SKM-1 treated with dmso at 0.1 percent for 144 hours (cell line): ENCODE results near the gene KIF6.
"Not testable (repeated sequence)": the region's sequence is repeated elsewhere in the genome, so short reads cannot be mapped to it uniquely, and the experiment has no call there.

Experiments used
- DNase-seq: peaks from one replicate; lab custom pipeline; 2025; ENCODE audit not compliant: unreplicated experiment; lab: John Stamatoyannopoulos, UW

Gene KIF6

GRCh38 chr6:39555136-39555535, 170.1 kb downstream of the KIF6 start:
- no peak for DNase-seq

GRCh38 chr6:39553860-39554802, 171.1 kb downstream of the KIF6 start:
- no peak for DNase-seq

GRCh38 chr6:39553029-39553428, 172.2 kb downstream of the KIF6 start:
- no peak for DNase-seq

- no peak for DNase-seq
Observed at GRCh38 chr6:39550191-39550590, 175.0 kb downstream of the KIF6 start.

GRCh38 chr6:39546731-39547130, 178.5 kb downstream of the KIF6 start:
- DNase-seq = no peak

GRCh38 chr6:39543950-39544349, 181.3 kb downstream of the KIF6 start:
- DNase-seq = no peak

GRCh38 chr6:39543095-39543494, 182.1 kb downstream of the KIF6 start:
- no peak for DNase-seq

- no peak for DNase-seq
Observed at GRCh38 chr6:39540454-39540853, 184.8 kb downstream of the KIF6 start.

GRCh38 chr6:39530201-39530759, 194.9 kb downstream of the KIF6 start:
- DNase-seq = no peak

GRCh38 chr6:39527792-39528564, 197.2 kb downstream of the KIF6 start:
- DNase-seq = no peak

- no peak for DNase-seq
Observed at GRCh38 chr6:39524007-39524406, 201.2 kb downstream of the KIF6 start.

GRCh38 chr6:39521958-39522357, 203.2 kb downstream of the KIF6 start:
- DNase-seq = no peak

GRCh38 chr6:39520916-39521315, 204.3 kb downstream of the KIF6 start:
- DNase-seq = no peak

- DNase-seq = peak; percentile 8
Observed at GRCh38 chr6:39520411-39520810, 204.8 kb downstream of the KIF6 start.

GRCh38 chr6:39518221-39518620, 207.0 kb downstream of the KIF6 start:
- no peak for DNase-seq

GRCh38 chr6:39517756-39518155, 207.5 kb downstream of the KIF6 start:
- no peak for DNase-seq

GRCh38 chr6:39516471-39516870, 208.7 kb downstream of the KIF6 start:
- no peak for DNase-seq

GRCh38 chr6:39515471-39515870, 209.7 kb downstream of the KIF6 start:
- DNase-seq = no peak

- no peak for DNase-seq
Observed at GRCh38 chr6:39515006-39515405, 210.2 kb downstream of the KIF6 start.

- DNase-seq = not testable (repeated sequence)
Observed at GRCh38 chr6:39509831-39510230, 215.4 kb downstream of the KIF6 start.

- no peak for DNase-seq
Observed at GRCh38 chr6:39508515-39508914, 216.7 kb downstream of the KIF6 start.
